Osteocyte (in vitro differentiated cells): ENCODE results near the gene COL15A1. TPM values are rescaled to one million over a fixed set of nuclear protein-coding genes. Genes with fewer than 3 reads are reported as not detected.

Experiments used
- DNase-seq: peaks from one replicate; pipeline ENCODE4 v3.0.0; 2021; ENCODE audit warnings: mixed read lengths; ENCODE audit not compliant: unreplicated experiment; ENCODE audit errors: extremely low spot score
- H3K27ac Mint-ChIP-seq: one replicate; pipeline ENCODE4 v1.8.0; 2021; ENCODE audit warnings: mild to moderate bottlenecking, mixed read lengths; ENCODE audit not compliant: unreplicated experiment
- H3K27me3 Mint-ChIP-seq: one replicate; pipeline ENCODE4 v1.8.0; 2021; ENCODE audit warnings: mixed read lengths; ENCODE audit not compliant: unreplicated experiment
- H3K36me3 Mint-ChIP-seq: one replicate; pipeline ENCODE4 v1.8.0; 2021; ENCODE audit warnings: mixed read lengths; ENCODE audit not compliant: unreplicated experiment
- H3K4me1 Mint-ChIP-seq: one replicate; pipeline ENCODE4 v1.8.0; 2021; ENCODE audit warnings: mixed read lengths; ENCODE audit not compliant: unreplicated experiment
- H3K4me3 Mint-ChIP-seq: one replicate; pipeline ENCODE4 v1.8.0; 2021; ENCODE audit warnings: mild to moderate bottlenecking, moderate library complexity, mixed read lengths; ENCODE audit not compliant: unreplicated experiment
- H3K9me3 Mint-ChIP-seq: one replicate; pipeline ENCODE4 v1.8.0; 2021; ENCODE audit warnings: mixed read lengths; ENCODE audit not compliant: unreplicated experiment
- long read RNA-seq: library from polyadenylated mRNA; unstranded; transcript quantifications from one replicate; pipeline ENCODE4 v2.0.0, GENCODE V29; 2021
- total RNA-seq: library from RNA; stranded (reverse); gene quantifications from 2 replicates; pipeline ENCODE4 v1.2.1, GENCODE V29; 2021
- TF ChIP-seq, protein P1 (sequence below): fragments of 200-600 bp; sonication (generic); IDR thresholded peaks from 2 replicates; pipeline ENCODE4 v1.5.0; 2021; ENCODE audit warnings: antibody characterized with exemption, mild to moderate bottlenecking, moderate library complexity

Gene COL15A1
- total RNA-seq: 0.34 and 0.81 TPM in 2 replicates
- long read RNA-seq, partial matches to known transcripts: 0 of 1 reads
- long read RNA-seq, other reads (novel, unspliced or antisense): 1 of 1 reads

GRCh38 chr9:98943682-98944056, at the start of gene COL15A1:
Gene COL15A1 (plus strand): TSS chr9:98943907. CDS start chr9:98944062, 155 bp downstream.
- peak within 1 kb of the TSS; percentile 69 for H3K4me3 Mint-ChIP-seq

DNA sequence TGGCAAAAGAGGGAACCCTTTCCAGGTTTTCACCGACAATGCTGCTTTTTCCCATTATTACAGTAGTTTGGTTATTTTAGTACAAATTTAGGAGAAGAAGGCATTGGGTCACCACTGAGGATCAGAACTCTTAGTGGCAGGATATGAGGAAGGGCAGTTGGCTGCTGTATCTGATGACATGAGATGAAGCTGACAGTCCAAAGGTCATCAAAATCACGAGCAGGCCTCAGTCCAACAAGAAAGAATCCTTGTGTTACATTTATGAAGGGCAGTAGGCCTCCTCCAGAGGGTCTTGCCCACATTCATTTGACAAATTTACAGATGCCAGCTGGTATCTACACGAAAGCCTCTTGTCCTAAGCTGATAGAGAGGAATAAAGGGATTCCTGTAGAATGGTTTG, 49.5 kb upstream of the COL15A1 start:
- Mint-ChIP-seq H3K4me3 (no peak overlapping the region), H3K27me3 (peaks cover 54% of the 10 kb centered on the region), H3K4me1 (peaks cover 4% of the 10 kb centered on the region), H3K36me3 (no peaks in the 10 kb centered on the region), H3K9me3 (peaks cover 19% of the 10 kb centered on the region), H3K27ac (no peak overlapping the region)
- DNase-seq: no peak
- TF ChIP-seq, protein P1, sequence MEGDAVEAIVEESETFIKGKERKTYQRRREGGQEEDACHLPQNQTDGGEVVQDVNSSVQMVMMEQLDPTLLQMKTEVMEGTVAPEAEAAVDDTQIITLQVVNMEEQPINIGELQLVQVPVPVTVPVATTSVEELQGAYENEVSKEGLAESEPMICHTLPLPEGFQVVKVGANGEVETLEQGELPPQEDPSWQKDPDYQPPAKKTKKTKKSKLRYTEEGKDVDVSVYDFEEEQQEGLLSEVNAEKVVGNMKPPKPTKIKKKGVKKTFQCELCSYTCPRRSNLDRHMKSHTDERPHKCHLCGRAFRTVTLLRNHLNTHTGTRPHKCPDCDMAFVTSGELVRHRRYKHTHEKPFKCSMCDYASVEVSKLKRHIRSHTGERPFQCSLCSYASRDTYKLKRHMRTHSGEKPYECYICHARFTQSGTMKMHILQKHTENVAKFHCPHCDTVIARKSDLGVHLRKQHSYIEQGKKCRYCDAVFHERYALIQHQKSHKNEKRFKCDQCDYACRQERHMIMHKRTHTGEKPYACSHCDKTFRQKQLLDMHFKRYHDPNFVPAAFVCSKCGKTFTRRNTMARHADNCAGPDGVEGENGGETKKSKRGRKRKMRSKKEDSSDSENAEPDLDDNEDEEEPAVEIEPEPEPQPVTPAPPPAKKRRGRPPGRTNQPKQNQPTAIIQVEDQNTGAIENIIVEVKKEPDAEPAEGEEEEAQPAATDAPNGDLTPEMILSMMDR: no peak

More at GRCh38 chr9:98943682-98944056, at the start of gene COL15A1:
- no peaks in the 10 kb centered on the region for H3K9me3 Mint-ChIP-seq
- H3K27ac Mint-ChIP-seq: no peak within 1 kb of the TSS
- peaks cover 10% of the 10 kb centered on the region for H3K4me1 Mint-ChIP-seq
- H3K27me3 Mint-ChIP-seq: peaks cover 92% of the 10 kb centered on the region
- no peak for DNase-seq
- TF ChIP-seq, protein P1: no peak
- no peaks in the 10 kb centered on the region for H3K36me3 Mint-ChIP-seq

GRCh38 chr9:98894761-98895160, 48.9 kb upstream of the COL15A1 start:
- Mint-ChIP-seq H3K9me3 (peaks cover 19% of the 10 kb centered on the region), H3K27ac (no peak overlapping the region), H3K27me3 (peaks cover 51% of the 10 kb centered on the region), H3K36me3 (no peaks in the 10 kb centered on the region), H3K4me1 (peaks cover 9% of the 10 kb centered on the region), H3K4me3 (no peak overlapping the region)
- TF ChIP-seq, protein P1: no peak
- no peak for DNase-seq

- Mint-ChIP-seq H3K27me3 (peaks cover 47% of the 10 kb centered on the region), H3K36me3 (no peaks in the 10 kb centered on the region), H3K27ac (no peak overlapping the region), H3K4me3 (no peak overlapping the region), H3K9me3 (peaks cover 19% of the 10 kb centered on the region), H3K4me1 (peaks cover 16% of the 10 kb centered on the region)
- TF ChIP-seq, protein P1: no peak
- no peak for DNase-seq
These were observed 47.1 kb upstream of the COL15A1 start for GRCh38 chr9:98896632-98897031.

DNA sequence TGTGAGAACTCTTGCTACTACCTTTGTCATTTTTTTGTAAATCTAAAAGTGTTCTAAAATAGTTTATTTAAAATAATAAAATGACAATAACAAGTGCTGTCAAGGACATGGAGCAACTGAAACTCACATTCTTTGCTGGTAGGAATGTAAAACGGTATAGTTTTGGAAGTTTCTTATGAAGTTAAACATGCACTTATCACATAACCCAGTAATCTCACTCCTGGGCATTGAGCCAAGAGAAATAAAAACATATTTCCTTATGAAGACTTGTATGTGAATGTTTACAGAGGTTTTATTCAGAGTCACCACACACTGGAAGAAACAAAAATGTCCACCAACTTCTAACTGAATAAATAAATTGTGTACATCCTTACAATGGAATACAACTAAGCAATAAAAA, 46.0 kb upstream of the COL15A1 start:
- Mint-ChIP-seq H3K4me3 (no peak overlapping the region), H3K4me1 (peaks cover 16% of the 10 kb centered on the region), H3K27me3 (peaks cover 39% of the 10 kb centered on the region), H3K9me3 (peaks cover 19% of the 10 kb centered on the region), H3K27ac (no peak overlapping the region), H3K36me3 (no peaks in the 10 kb centered on the region)
- no peak for DNase-seq
- TF ChIP-seq, protein P1: no peak
